Measurements from ENCODE around the gene PRSS33. TPM values are rescaled to one million over a fixed set of nuclear protein-coding genes. Genes with fewer than 3 reads are reported as not detected.

PRSS33 gene
- total RNA-seq, 1 donor from 2014 or later: 0.23 TPM

DNA sequence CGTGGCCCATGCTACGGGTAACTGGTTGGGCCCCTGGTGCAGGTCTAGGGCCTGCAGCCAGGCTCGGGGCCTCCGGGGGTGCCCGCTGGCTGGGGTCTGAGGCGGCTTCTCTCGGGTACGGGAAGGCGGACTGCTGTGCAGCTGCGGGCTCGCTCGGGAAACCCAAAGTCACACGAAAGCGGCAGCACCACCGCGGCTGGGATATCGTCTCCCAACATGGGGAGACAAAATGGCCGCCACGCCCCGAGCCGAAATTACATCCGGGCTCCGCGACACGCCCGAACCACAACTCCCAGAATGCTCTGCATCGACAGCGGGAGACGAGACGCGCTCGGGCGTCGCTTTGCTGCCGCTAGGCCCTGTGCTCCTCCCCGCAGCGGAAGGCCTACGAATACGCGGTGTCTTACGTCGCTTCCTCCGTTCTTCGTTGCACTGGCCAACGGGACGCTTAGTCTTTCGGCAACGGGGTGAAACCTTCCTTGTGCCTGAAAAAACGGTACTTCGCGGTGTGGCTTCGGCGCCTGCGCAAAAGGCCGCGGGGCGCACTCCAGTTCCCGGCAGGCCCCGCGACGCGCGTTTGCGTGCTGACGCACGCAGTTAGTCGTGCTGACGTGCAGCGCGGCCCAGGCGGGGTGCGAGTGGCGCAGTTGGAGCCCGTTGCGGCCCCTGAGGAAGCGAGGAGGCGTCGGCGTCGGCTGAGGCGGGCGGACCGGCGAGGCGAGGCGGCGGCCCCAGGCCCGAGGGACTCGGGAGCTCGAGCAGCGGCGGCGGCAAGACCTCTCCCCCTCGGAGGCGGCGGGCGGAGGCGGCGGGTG lies 35.1 kb downstream of the PRSS33 start, which contains the start of gene SRRM2:
TSS of gene SRRM2 (plus strand) at position 604 of the 815 bp plus-strand sequence. CDS start 3,727 bp downstream, outside the sequence.
- no peaks in the 10 kb centered on the region for H3K9me3 Mint-ChIP-seq
- H3K27ac Mint-ChIP-seq (ENCODE audit: unreplicated experiment): peak within 1 kb of the TSS; percentile 100
- peak within 1 kb of the TSS; percentile 96 for H3K4me3 Mint-ChIP-seq
- TF ChIP-seq, protein P1, sequence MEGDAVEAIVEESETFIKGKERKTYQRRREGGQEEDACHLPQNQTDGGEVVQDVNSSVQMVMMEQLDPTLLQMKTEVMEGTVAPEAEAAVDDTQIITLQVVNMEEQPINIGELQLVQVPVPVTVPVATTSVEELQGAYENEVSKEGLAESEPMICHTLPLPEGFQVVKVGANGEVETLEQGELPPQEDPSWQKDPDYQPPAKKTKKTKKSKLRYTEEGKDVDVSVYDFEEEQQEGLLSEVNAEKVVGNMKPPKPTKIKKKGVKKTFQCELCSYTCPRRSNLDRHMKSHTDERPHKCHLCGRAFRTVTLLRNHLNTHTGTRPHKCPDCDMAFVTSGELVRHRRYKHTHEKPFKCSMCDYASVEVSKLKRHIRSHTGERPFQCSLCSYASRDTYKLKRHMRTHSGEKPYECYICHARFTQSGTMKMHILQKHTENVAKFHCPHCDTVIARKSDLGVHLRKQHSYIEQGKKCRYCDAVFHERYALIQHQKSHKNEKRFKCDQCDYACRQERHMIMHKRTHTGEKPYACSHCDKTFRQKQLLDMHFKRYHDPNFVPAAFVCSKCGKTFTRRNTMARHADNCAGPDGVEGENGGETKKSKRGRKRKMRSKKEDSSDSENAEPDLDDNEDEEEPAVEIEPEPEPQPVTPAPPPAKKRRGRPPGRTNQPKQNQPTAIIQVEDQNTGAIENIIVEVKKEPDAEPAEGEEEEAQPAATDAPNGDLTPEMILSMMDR (conservative IDR thresholded peaks at IDR 0.05): no peak
- peaks cover 11% of the 10 kb centered on the region for H3K27me3 Mint-ChIP-seq (ENCODE audit: low read depth)
- DNase-seq (ENCODE audit: low read depth, low spot score): peak; percentile 90
- H3K36me3 Mint-ChIP-seq (ENCODE audit: low read depth): peaks cover 23% of the 10 kb centered on the region
- peaks cover 54% of the 10 kb centered on the region for H3K4me1 Mint-ChIP-seq

DNA sequence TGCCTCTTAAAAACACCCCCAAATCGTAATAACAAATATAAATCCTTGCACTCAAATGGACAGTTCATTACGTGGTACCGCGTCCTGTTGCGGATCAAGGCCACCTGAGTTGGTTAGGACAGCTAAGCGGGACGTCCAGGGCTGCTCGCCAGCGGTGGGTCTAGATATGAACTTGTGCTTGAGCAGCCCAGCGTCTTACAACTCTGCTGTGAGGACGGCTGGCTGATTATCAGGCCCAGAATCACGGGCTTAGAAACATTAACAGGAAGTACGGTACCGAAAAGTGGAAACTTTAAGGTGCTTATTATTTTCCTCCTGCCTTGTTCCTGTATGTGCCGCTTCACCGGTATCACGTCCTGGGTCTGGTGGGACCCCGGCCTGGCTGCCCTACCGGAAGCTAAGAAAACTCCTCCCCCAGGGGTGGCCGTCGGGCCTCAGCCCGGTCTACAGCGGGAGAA lies 35.8 kb downstream of the PRSS33 start:
- H3K9me3 Mint-ChIP-seq: no peaks in the 10 kb centered on the region
- DNase-seq (ENCODE audit: low read depth, low spot score): no peak
- H3K27ac Mint-ChIP-seq (ENCODE audit: unreplicated experiment): peak overlapping the region; percentile 100
- peaks cover 11% of the 10 kb centered on the region for H3K27me3 Mint-ChIP-seq (ENCODE audit: low read depth)
- H3K4me1 Mint-ChIP-seq: peaks cover 49% of the 10 kb centered on the region
- TF ChIP-seq, protein P1 (conservative IDR thresholded peaks at IDR 0.05): no peak
- H3K36me3 Mint-ChIP-seq (ENCODE audit: low read depth): peaks cover 18% of the 10 kb centered on the region
- peak overlapping the region; percentile 95 for H3K4me3 Mint-ChIP-seq

DNA sequence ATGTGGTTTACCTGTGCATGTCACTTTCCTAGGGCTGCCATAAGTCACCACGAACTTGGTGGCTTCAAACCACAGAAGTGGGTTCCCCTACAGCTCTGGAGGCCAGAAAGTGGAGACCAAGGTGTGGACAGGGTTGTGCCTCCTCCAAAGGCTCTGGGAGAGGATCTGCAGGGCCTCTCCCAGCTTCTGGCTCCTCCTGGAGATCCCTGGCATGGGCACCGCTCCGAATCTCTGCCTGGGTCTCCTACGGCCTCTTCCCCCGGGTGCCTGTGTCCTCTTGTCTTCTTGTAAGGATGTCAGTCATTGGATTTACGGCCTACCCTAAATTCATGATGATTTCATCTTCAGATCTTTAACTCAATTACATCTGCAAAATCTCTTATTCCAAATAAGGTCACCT lies 37.4 kb downstream of the PRSS33 start:
- no peak overlapping the region for H3K27ac Mint-ChIP-seq (ENCODE audit: unreplicated experiment)
- peak overlapping the region; percentile 95 for H3K4me3 Mint-ChIP-seq
- TF ChIP-seq, protein P1 (conservative IDR thresholded peaks at IDR 0.05): no peak
- H3K9me3 Mint-ChIP-seq: no peaks in the 10 kb centered on the region
- peaks cover 6% of the 10 kb centered on the region for H3K27me3 Mint-ChIP-seq (ENCODE audit: low read depth)
- H3K36me3 Mint-ChIP-seq (ENCODE audit: low read depth): peaks cover 7% of the 10 kb centered on the region
- H3K4me1 Mint-ChIP-seq: peaks cover 34% of the 10 kb centered on the region
- no peak for DNase-seq (ENCODE audit: low read depth, low spot score)

DNA sequence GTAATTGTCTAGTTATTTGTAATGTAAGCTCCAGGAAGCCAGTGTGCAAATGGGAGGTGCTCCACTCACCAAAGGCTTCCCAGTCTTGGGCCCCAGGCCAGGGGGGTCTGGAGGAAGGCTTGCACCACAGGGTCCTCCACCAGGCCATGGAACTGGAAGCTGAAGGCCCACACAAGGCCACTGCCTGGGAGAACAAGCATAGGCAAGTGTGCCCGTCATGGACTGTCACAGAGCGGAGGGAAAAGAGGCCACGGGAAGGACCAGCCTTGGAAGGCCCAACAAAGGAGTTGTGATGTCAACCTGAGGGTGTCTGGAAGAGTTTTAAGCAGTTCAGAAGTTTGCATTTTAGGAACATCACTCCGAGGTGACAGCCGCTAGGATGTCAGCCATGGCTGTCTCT lies 37.9 kb downstream of the PRSS33 start:
- no peak for DNase-seq (ENCODE audit: low read depth, low spot score)
- Mint-ChIP-seq H3K4me1 (peaks cover 29% of the 10 kb centered on the region), H3K27ac (ENCODE audit: unreplicated experiment) (no peak overlapping the region), H3K36me3 (ENCODE audit: low read depth) (peaks cover 5% of the 10 kb centered on the region), H3K4me3 (peak overlapping the region; percentile 59), H3K9me3 (no peaks in the 10 kb centered on the region), H3K27me3 (ENCODE audit: low read depth) (peaks cover 5% of the 10 kb centered on the region)
- TF ChIP-seq, protein P1 (conservative IDR thresholded peaks at IDR 0.05): no peak

DNA sequence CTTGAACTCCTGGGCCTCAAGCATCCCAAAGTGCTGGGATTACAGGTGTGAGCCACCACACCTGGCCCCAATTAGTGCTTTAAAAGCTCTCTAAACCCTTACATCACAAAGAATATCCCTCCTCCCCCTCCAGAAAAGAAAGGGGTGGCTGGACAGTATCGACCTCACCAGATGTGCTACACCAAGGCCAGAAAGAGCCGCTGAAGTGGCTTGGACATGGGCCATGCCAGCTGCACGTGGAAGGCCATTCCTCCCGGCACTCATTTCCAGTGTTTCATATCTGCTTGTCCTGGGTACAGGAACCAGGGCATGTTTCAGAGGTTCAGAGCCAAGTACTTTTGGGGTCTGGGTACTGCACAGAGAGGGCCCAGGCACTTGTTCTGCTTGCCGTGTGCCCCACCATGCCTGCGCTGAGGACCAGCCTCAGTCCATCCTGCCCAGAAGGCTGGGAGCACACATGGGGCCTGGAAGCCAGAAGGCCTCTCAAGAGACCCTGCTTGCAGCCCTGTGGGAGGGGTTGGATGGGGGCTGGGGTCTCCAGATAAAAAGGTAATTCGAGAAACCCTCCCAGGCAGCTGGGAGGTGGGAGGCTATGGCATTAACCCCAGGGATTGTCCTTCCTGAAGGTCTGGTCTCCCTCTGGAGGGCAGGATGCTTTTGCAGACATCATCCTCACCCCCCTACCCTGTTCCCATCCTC lies 38.5 kb downstream of the PRSS33 start:
- no peaks in the 10 kb centered on the region for H3K9me3 Mint-ChIP-seq
- peaks cover 2% of the 10 kb centered on the region for H3K36me3 Mint-ChIP-seq (ENCODE audit: low read depth)
- H3K27ac Mint-ChIP-seq (ENCODE audit: unreplicated experiment): no peak overlapping the region
- peaks cover 24% of the 10 kb centered on the region for H3K4me1 Mint-ChIP-seq
- no peak overlapping the region for H3K4me3 Mint-ChIP-seq
- TF ChIP-seq, protein P1 (conservative IDR thresholded peaks at IDR 0.05): no peak
- H3K27me3 Mint-ChIP-seq (ENCODE audit: low read depth): peaks cover 5% of the 10 kb centered on the region
- DNase-seq (ENCODE audit: low read depth, low spot score): no peak
